ENCODE data around the gene TAB2. TPM values are rescaled to one million over a fixed set of nuclear protein-coding genes. Genes with fewer than 3 reads are reported as not detected.

TAB2 gene
- total RNA-seq, 1 experiment from 2014 or later: 55.6 TPM

- H3K9me3 Mint-ChIP-seq: no peaks in the 10 kb centered on the region
- no peak overlapping the region for H3K4me3 Mint-ChIP-seq
- DNase-seq (ENCODE audit: low spot score) (no peak), ATAC-seq (no peak)
- ChIA-PET CTCF (no interaction called here), POLR2A (no interaction called here)
- no peaks in the 10 kb centered on the region for H3K27me3 Mint-ChIP-seq (ENCODE audit: low read depth)
- no peak overlapping the region for H3K27ac Mint-ChIP-seq
- peaks cover 15% of the 10 kb centered on the region for H3K4me1 Mint-ChIP-seq
- H3K36me3 Mint-ChIP-seq: no peaks in the 10 kb centered on the region; the same call in 1 of the 2 replicates
- no peak for TF ChIP-seq GRHL2 (CRISPR knock-in tag; IDR thresholded peaks at IDR 0.05; ENCODE audit: insufficient replicate concordance, severe bottlenecking)
- no peak for TF ChIP-seq ZNF232 (CRISPR knock-in tag; IDR thresholded peaks at IDR 0.05)
Observed at GRCh38 chr6:149368065-149368464, 50.6 kb downstream of the TAB2 start.

- CTCF ChIA-PET: interaction anchor here (0.9 kb wide), 2 partner anchors 10 to 43 kb away, joined by 3 read pairs; no protein-coding TSS in a partner anchor
Observed at GRCh38 chr6:149371154-149371553, 53.6 kb downstream of the TAB2 start.

More at GRCh38 chr6:149371154-149371553, 53.6 kb downstream of the TAB2 start:
- no peak for TF ChIP-seq RELA (CRISPR knock-in tag; IDR thresholded peaks at IDR 0.05; ENCODE audit: borderline replicate concordance)
- TF ChIP-seq E2F4 (CRISPR knock-in tag; IDR thresholded peaks at IDR 0.05; ENCODE audit: borderline replicate concordance, low read depth): no peak
- no peak for TF ChIP-seq SMAD3 (CRISPR knock-in tag; IDR thresholded peaks at IDR 0.05; ENCODE audit: borderline replicate concordance)
- TF ChIP-seq E2F5 (CRISPR knock-in tag; IDR thresholded peaks at IDR 0.05): no peak
- TF ChIP-seq AR (CRISPR knock-in tag; IDR thresholded peaks at IDR 0.05): no peak
- TF ChIP-seq E2F1 (CRISPR knock-in tag; IDR thresholded peaks at IDR 0.05): no peak
- no peak for TF ChIP-seq RORB (CRISPR knock-in tag; IDR thresholded peaks at IDR 0.05)
- TF ChIP-seq ATF2 (CRISPR knock-in tag; IDR thresholded peaks at IDR 0.05; ENCODE audit: borderline replicate concordance, low read depth): no peak
- no peak for TF ChIP-seq ZNF138 (CRISPR knock-in tag; conservative IDR thresholded peaks at IDR 0.05)
- TF ChIP-seq ERG (CRISPR knock-in tag; IDR thresholded peaks at IDR 0.05): no peak
- no peak for TF ChIP-seq USF1 (CRISPR knock-in tag; IDR thresholded peaks at IDR 0.05)
- no peak for TF ChIP-seq FOXP4 (CRISPR knock-in tag; IDR thresholded peaks at IDR 0.05)
- TF ChIP-seq ETV6 (CRISPR knock-in tag; IDR thresholded peaks at IDR 0.05): no peak
- TF ChIP-seq ATF1 (CRISPR knock-in tag; IDR thresholded peaks at IDR 0.05): no peak
- no peak for TF ChIP-seq ZNF121 (CRISPR knock-in tag; IDR thresholded peaks at IDR 0.05)
- TF ChIP-seq NFATC4 (CRISPR knock-in tag; IDR thresholded peaks at IDR 0.05): no peak
- no peak for TF ChIP-seq ZNF425 (CRISPR knock-in tag; conservative IDR thresholded peaks at IDR 0.05)
- no peak for TF ChIP-seq CBFB (CRISPR knock-in tag; IDR thresholded peaks at IDR 0.05; ENCODE audit: low read depth)
- TF ChIP-seq NR2C2 (CRISPR knock-in tag; IDR thresholded peaks at IDR 0.05): no peak
- DNase-seq (ENCODE audit: low spot score) (no peak), ATAC-seq (no peak)
- no peak overlapping the region for H3K27ac Mint-ChIP-seq
- H3K27me3 Mint-ChIP-seq (ENCODE audit: low read depth): no peaks in the 10 kb centered on the region
- POLR2A ChIA-PET: no interaction called here
- no peaks in the 10 kb centered on the region for H3K9me3 Mint-ChIP-seq
- peaks cover 3% of the 10 kb centered on the region; the same call in 1 of the 2 replicates for H3K4me1 Mint-ChIP-seq
- H3K4me3 Mint-ChIP-seq: no peak overlapping the region
- H3K36me3 Mint-ChIP-seq: no peaks in the 10 kb centered on the region; the same call in 1 of the 2 replicates

Measured in WTC11 (cell line).